DND-41 (cell line): ENCODE data around the gene ACAP2.
"Not testable (repeated sequence)": the region's sequence is repeated elsewhere in the genome, so short reads cannot be mapped to it uniquely, and the experiment has no call there.

Source experiments
- ATAC-seq: fragments of 200-7000 bp; cut with Tn5 transposase; 3 replicates; pipeline ENCODE4 v1.9.1; 2021; ENCODE audit warnings: low read depth; ENCODE audit not compliant: insufficient read depth
- DNase-seq: peaks from one replicate; pipeline ENCODE4 v3.0.0-alpha.2; 2020
- H2AFZ ChIP-seq: 2 replicates; pipeline ENCODE4 v1.6.0; 2012; ENCODE audit warnings: low read depth, low read length
- H3K27ac ChIP-seq: 2 replicates; pipeline ENCODE4 v1.5.1; 2012; ENCODE audit warnings: low read length, inconsistent platforms
- H3K27me3 ChIP-seq: fragments of 200-600 bp; sonication (generic); 2 replicates; pipeline ENCODE4 v1.6.0; 2012; ENCODE audit warnings: low read length, mild to moderate bottlenecking, inconsistent platforms; ENCODE audit not compliant: insufficient read depth, poor library complexity
- H3K36me3 ChIP-seq: 2 replicates; pipeline ENCODE4 v1.5.1; 2012; ENCODE audit warnings: low read length, inconsistent platforms; ENCODE audit not compliant: insufficient read depth
- H3K4me1 ChIP-seq: 2 replicates; pipeline ENCODE4 v1.5.1; 2012; ENCODE audit warnings: mild to moderate bottlenecking, low read length; ENCODE audit not compliant: insufficient read depth
- H3K4me2 ChIP-seq: 2 replicates; pipeline ENCODE4 v1.6.0; 2012; ENCODE audit warnings: mild to moderate bottlenecking, moderate library complexity, low read length, inconsistent platforms; ENCODE audit not compliant: insufficient read depth
- H3K4me3 ChIP-seq, 2 experiments: fragments of 200-600 bp in 1 of 2; shearing (Covaris generic) in 1 of 2; 2 replicates each; pipeline ENCODE4 v1.5.1; 2012 to 2016; ENCODE audit warnings: inconsistent platforms in 2 of 2, low read length in 2 of 2, mild to moderate bottlenecking in 2 of 2, low read depth in 1 of 2, moderate library complexity in 1 of 2
- H3K79me2 ChIP-seq: 2 replicates; pipeline ENCODE4 v1.6.0; 2012; ENCODE audit warnings: low read length, inconsistent platforms; ENCODE audit not compliant: insufficient read depth
- H3K9ac ChIP-seq: 2 replicates; pipeline ENCODE4 v1.6.0; 2012; ENCODE audit warnings: low read depth, mild to moderate bottlenecking, inconsistent platforms, low read length, moderate library complexity
- H3K9me3 ChIP-seq: 2 replicates; pipeline ENCODE4 v1.5.1; 2012; ENCODE audit warnings: low read length, moderate library complexity, mild to moderate bottlenecking, inconsistent platforms; ENCODE audit not compliant: insufficient read depth, severe bottlenecking
- H4K20me1 ChIP-seq: 2 replicates; pipeline ENCODE4 v1.6.0; 2012; ENCODE audit warnings: low read length; ENCODE audit not compliant: insufficient read depth
- EZH2 ChIP-seq: IDR thresholded peaks from 3 replicates; pipeline ENCODE4 v1.6.1; 2012; ENCODE audit warnings: borderline replicate concordance, low read depth, mild to moderate bottlenecking, moderate library complexity, low read length, inconsistent platforms; ENCODE audit not compliant: severe bottlenecking
- TF ChIP-seq, protein P1 (sequence below): IDR thresholded peaks from 2 replicates; pipeline ENCODE4 v1.5.1; 2012; ENCODE audit warnings: borderline replicate concordance, low read length, moderate library complexity, mild to moderate bottlenecking; ENCODE audit not compliant: poor library complexity, severe bottlenecking; ENCODE audit errors: extremely low read depth

The ACAP2 gene

DNA sequence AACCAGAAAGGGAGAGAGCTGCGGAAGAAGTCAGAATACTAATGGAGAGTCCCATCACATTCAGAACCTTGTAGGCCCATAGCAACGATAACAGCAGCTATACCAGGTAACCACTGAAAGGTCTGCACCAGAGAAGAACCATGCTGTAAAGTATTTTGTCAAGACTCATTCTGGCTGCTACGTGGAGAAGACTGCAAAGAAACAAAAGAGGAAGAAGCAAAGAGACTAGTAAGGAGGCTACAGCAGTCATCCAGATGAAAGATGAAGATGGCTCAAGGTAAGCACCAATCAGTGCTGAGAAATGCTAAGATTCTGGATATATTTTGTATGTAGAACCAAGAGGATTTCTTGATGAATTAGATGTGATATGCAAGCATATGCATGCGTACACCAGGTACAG is 39.6 kb downstream of the ACAP2 start:
- TF ChIP-seq, protein P1, sequence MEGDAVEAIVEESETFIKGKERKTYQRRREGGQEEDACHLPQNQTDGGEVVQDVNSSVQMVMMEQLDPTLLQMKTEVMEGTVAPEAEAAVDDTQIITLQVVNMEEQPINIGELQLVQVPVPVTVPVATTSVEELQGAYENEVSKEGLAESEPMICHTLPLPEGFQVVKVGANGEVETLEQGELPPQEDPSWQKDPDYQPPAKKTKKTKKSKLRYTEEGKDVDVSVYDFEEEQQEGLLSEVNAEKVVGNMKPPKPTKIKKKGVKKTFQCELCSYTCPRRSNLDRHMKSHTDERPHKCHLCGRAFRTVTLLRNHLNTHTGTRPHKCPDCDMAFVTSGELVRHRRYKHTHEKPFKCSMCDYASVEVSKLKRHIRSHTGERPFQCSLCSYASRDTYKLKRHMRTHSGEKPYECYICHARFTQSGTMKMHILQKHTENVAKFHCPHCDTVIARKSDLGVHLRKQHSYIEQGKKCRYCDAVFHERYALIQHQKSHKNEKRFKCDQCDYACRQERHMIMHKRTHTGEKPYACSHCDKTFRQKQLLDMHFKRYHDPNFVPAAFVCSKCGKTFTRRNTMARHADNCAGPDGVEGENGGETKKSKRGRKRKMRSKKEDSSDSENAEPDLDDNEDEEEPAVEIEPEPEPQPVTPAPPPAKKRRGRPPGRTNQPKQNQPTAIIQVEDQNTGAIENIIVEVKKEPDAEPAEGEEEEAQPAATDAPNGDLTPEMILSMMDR = no peak
- TF ChIP-seq EZH2 = no peak
- Histone ChIP-seq H3K79me2 (peaks cover 78% of the 10 kb centered on the region), H3K4me1 (no peaks in the 10 kb centered on the region), H3K9me3 (peaks cover 5% of the 10 kb centered on the region), H2AFZ (no peak overlapping the region), H3K27ac (no peak overlapping the region), H3K27me3 (no peaks in the 10 kb centered on the region), H3K4me2 (no peak overlapping the region), H4K20me1 (peaks cover 33% of the 10 kb centered on the region; the same call in 1 of the 2 replicates), H3K4me3 (no peak overlapping the region), H3K9ac (no peak overlapping the region), H3K36me3 (peaks cover 3% of the 10 kb centered on the region; the same call in 1 of the 2 replicates)
- no peak for ATAC-seq
- DNase-seq = no peak

DNA sequence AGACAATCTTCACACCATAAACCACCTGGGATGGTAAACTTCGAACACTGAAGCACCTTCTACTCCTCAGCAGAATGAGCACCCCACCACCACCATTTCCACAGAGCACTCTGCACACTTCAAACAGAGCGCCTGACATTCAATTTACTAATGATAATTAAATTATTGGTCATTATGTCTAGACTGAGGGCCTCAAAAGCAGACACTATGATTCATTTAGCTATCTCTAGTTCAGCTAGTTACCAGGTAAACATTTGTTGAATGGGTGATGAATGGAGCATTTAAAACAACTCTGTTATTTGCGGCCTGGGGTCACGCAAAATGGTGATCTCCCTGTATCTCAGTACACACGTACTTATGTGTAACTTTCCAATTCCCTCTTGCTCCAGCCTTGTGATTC is 40.9 kb downstream of the ACAP2 start:
- Histone ChIP-seq H3K36me3 (no peaks in the 10 kb centered on the region), H4K20me1 (peaks cover 33% of the 10 kb centered on the region; the same call in 1 of the 2 replicates), H3K9ac (no peak overlapping the region), H3K27me3 (no peaks in the 10 kb centered on the region), H2AFZ (no peak overlapping the region), H3K4me2 (no peak overlapping the region), H3K9me3 (no peaks in the 10 kb centered on the region), H3K4me1 (no peaks in the 10 kb centered on the region), H3K79me2 (peaks cover 79% of the 10 kb centered on the region), H3K27ac (no peak overlapping the region), H3K4me3 (no peak overlapping the region)
- no peak for TF ChIP-seq EZH2
- TF ChIP-seq, protein P1 = no peak
- no peak for DNase-seq
- ATAC-seq = no peak

DNA sequence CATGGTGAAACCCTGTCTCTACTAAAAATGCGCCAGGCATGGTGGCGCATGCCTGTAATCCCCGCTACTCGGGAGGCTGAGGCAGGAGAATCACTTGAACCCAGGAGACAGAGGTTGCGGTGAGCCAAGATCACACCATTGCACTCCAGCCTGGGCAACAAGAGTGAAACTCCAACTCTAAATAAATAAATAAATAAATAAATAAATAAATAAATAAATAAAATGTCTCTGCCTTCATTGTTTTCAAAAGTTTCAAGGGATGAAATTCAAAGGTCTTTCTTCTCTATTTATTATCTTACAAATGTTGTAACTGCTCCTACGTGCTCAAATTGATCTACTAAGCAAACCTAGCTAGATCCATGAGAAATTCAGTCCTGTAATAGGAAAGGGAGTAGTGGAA is 44.4 kb downstream of the ACAP2 start:
- H3K36me3 ChIP-seq, H3K4me1 ChIP-seq, DNase-seq, H3K27me3 ChIP-seq, H3K9me3 ChIP-seq, H3K4me2 ChIP-seq, H3K4me3 ChIP-seq, H3K9ac ChIP-seq, ATAC-seq, H2AFZ ChIP-seq, H3K27ac ChIP-seq: not testable (repeated sequence)
- Histone ChIP-seq H4K20me1 (peaks cover 25% of the 10 kb centered on the region; the same call in 1 of the 2 replicates), H3K79me2 (peaks cover 84% of the 10 kb centered on the region)

DNA sequence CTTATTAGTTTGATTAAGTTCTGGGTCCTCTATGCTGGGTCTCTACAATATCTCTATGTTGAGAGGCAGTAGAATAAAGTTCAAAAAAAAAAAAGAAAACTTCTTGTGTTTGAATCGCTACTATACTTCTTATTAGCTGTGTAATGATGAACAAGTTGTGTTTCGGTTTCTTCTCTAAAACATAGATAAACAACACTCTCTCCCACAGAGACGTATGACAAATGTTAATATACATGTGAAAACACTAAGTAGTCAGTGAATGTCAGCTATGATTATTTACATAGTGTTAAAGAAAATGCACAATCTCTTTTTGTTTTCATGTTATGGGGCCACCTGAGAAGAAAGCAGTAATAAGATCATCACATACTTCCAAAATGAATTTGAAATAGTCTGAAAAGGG is 45.3 kb downstream of the ACAP2 start:
- no peaks in the 10 kb centered on the region for H3K36me3 ChIP-seq
- H3K9ac ChIP-seq = no peak overlapping the region
- H3K4me3 ChIP-seq = no peak overlapping the region
- no peak for TF ChIP-seq EZH2
- TF ChIP-seq, protein P1 = no peak
- peaks cover 82% of the 10 kb centered on the region for H3K79me2 ChIP-seq
- ATAC-seq (no peak), DNase-seq (no peak)
- H4K20me1 ChIP-seq = peaks cover 18% of the 10 kb centered on the region; the same call in 1 of the 2 replicates
- H3K4me1 ChIP-seq = no peaks in the 10 kb centered on the region
- H3K27ac ChIP-seq = no peak overlapping the region
- H3K9me3 ChIP-seq = no peaks in the 10 kb centered on the region
- H3K27me3 ChIP-seq = no peaks in the 10 kb centered on the region
- no peak overlapping the region for H3K4me2 ChIP-seq
- H2AFZ ChIP-seq = no peak overlapping the region
